HG03108 (cell line): ENCODE results near the gene ALPK3.

Experiments used
- ATAC-seq: cut with Tn5 transposase; IDR thresholded peaks from one replicate; pipeline ENCODE4 v1.9.1; 2021; ENCODE audit warnings: moderate library complexity; ENCODE audit not compliant: unreplicated experiment

ALPK3 gene

DNA sequence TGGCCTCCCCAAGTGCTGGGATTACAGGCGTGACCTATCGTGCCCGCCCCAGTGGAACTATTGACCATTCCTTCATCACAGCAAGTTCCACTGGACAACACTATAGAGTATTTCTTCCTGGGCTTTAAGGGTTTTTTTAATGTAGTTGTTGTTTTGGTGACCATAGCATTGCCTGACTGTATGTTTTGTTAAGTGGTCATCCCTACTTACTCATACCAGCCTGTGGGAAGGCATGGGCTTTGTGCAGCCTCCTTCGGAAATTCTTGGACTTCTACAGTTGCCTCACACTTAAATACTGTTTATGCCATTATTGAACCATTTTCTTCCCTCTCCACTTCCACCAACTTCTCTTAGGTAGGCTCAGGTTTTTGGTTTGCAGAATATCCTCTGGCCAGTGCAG, 19.9 kb upstream of the ALPK3 start:
- no peak for ATAC-seq

DNA sequence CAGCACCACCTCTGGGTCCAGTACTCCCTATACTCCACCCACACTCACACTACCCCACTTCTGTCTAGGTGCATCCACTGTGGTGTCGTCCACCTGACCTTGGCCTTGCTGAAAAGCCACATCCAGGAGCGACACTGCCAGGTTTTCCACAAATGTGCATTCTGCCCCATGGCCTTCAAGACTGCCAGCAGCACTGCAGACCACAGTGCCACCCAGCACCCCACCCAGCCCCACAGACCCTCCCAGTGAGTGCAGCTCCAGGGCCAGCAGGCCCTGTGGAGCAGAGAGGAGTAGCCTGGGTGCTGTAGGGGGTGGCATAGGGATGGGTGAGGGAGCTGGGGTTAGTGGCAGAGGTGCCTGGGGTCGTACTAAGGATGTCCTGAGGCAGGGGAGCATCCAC, 19.4 kb upstream of the ALPK3 start:
- ATAC-seq = no peak

DNA sequence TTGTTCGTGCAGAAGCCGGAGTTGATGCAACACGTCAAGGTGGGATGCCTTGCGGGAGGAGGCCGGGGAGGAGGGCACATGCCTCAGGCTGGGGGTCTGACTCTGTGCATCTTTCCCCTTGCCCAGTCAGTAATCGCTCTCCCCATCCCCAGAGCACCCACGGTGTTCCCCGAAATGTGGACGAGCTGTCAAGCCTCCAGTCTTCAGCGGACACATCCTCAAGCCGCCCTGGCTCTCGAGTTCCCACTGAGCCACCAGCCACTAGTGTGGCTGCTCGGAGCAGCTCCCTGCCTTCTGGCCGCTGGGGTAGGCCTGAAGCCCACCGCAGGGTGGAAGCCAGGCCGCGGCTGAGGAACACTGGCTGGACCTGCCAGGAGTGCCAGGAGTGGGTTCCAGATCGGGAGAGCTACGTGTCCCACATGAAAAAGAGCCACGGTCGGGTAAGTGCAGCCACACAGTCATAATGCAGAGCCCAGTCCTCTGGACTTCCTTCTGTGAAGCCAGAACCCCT, 18.7 kb upstream of the ALPK3 start:
- no peak for ATAC-seq

GRCh38 chr15:84799511-84800187, 17.5 kb upstream of the ALPK3 start:
- ATAC-seq = no peak

GRCh38 chr15:84800365-84800806, 16.8 kb upstream of the ALPK3 start:
- ATAC-seq = no peak

DNA sequence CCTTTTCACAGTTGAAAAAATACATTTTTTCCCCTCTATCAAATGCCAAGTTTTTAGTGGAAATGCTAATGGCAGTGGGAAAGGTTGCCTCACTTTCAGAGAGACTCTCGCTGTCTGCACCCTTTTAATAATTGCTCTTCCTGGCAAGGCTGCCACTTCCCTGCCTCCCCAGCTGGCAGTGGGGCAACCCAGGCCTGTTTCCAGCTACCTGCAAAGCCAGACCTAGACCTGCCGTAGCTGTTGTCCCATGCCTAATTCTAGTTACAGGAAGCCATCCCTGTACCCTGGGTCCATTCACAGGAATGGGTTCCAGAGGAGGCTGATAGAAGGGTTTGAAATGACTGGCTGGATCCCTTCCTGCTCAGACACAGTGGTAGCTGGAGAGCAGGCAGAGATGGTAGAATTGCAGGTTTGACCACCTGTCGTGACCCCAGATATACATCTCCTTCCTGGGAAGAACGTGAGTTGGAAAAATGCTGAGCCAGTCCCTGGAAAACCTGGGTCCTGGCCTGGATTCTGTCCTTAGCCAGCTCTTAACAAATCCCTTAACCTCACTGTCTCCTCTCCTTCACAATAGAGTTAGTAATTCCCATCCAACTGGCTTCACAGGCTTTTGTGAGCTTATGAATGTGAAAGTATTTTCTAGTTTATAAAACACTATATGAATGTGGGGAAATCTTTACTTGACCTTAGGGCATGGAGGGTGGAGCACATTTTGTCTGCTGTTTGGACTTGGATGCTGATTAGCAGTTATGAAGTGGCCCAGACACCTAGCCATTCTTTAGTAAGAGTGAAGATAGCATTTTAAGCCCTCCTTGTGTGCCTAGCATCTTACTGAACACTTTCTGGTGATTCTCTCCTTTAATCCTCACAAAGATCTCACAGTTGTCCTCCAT, 12.9 kb upstream of the ALPK3 start:
- no peak for ATAC-seq

GRCh38 chr15:84805221-84805620, 11.9 kb upstream of the ALPK3 start:
- no peak for ATAC-seq

DNA sequence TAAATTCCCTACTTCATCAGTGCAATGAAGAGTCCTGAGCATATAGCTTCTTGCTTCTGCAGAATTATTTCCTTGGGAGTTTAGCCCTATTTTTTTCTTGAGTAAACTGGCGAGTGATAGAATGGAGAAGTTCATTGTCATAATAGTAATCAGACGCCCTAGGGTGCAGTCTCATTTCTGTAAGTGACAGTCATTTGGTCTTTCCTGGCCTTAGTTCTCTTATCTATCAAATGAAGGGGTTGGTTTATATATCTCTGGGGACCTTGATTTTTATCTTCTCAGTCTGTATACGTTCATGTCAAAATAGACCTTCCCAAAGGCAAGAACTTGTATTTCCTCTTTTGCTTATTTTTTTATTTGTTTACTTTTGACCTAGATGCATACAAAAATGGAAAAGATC, 9.9 kb upstream of the ALPK3 start:
- no peak for ATAC-seq

DNA sequence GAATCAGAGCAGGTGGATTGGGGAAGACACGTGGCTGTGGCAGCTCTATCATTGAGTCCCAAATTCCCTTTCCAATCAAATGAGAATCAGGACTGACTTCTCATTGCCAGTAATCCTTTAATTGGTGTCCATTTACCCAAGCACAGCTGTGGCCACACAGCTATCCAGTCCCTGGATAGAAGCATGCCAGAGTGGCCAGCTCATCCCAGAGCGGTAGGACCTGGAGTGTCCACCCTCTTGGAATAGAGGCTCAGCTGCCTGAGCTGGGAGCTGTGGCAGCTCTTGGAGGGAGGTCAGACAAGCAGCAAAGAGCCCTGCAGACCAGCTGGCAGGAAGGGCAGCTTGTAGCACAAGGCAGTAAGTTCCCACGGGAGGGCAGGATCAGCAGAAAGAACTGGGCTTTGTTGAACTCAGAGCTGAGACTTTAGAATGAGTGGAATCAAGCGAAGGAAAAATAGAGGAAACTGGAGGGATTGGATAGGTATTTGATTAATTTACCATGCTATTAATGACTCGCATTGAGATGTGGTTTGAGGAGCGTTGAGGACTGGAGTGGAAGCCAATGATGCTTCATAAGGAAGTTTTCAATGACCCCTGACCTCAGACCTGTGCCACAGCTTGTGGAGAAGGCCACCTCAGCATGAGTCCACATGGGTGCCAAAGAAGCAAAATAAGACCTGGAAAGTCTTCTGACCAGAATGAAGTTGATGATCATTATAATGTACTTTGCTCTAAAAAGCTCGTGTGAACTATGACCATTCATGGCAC, 6.9 kb upstream of the ALPK3 start:
- ATAC-seq = no peak

- ATAC-seq = no peak
Observed at GRCh38 chr15:84811151-84811550, 6.0 kb upstream of the ALPK3 start.

DNA sequence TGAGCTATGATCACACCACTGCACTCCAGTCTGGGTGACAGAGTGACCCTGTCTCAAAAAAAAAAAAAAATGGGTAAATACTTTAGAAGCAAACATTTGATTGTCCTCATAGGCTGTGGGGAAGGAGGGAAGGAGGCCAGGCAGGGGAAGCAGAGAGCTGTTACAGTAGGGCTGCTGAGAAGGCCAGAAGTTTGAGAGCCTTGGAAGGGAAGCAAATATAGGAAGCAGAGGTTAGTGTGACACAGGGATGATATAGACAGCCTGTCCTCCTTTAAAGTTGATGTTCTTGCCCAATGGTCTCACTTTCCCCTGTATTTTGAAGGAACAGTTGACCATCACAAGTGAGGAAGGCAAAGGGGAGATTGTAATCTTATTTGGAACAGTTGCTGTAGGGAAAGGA, 5.3 kb upstream of the ALPK3 start:
- no peak for ATAC-seq

DNA sequence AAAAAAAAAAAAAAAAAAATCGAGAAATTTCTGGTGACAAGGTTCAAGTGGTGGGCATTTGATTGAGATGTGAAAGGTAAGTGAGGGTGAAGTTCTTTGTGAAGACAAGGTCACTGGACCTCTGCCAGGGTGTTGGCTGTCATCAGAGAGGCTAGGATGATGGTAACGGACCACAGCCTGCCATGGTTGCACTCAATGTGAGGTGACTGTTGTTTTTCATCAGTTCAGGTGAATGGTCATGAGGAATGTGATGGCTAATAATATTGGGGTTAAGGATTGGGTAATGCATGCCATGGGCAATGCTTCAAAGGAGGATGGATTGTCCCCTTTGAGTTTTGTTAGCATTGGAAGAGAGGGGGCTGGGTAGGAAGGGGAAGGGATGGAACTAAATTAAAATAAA, 4.3 kb upstream of the ALPK3 start:
- ATAC-seq = no peak

DNA sequence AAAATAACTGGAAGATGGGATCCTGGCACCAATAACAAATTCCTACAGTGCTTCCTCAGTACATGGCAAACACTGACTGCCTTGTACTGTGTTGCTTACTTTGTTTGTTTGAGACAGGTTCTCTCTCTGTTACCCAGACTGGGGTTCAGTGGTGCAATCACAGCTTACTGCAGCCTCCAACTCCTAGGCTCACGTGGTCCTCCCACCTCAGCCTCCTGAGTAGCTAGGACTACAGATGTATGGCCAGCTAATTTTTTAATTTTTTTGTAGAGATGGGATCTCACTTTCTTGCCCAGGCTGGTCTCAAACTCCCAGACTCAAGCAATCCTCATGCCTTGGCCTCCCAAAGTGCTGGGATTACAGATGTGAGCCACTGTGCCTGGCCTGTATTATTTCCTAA, 3.7 kb upstream of the ALPK3 start:
- ATAC-seq = no peak

GRCh38 chr15:84813931-84814330, 3.2 kb upstream of the ALPK3 start:
- ATAC-seq = no peak

GRCh38 chr15:84814916-84815315, 2.2 kb upstream of the ALPK3 start:
- no peak for ATAC-seq

DNA sequence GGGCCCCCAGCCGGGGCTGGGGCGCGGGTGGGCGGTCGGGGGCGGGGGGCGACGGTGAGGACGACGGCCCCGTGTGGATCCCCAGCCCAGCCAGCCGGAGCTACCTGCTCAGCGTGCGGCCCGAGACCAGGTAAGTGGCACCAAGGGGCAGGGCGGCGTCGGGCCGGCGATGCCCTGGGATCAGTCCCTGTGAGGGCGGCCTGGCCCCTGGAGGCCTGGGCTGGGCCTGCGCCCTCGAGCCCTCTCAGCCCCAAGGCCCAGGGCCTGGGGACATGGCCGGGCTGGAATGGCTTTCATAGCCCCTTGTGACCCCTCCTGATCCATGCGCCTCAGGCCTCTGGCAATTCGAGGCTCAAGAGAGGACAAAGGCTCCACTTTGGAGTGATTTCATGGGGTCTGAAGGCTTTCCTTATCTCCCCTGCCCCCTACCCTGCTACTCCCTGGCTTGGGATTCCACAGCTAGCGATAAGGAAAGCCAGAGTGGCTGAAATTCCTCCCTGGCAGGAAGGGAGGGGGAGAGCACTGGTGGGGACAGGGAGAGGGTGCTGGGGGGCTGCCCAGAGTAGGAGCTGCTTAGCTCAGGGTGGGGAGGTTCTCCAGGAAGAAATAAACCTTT, 418 bp downstream of the ALPK3 start:
- ATAC-seq = no peak

DNA sequence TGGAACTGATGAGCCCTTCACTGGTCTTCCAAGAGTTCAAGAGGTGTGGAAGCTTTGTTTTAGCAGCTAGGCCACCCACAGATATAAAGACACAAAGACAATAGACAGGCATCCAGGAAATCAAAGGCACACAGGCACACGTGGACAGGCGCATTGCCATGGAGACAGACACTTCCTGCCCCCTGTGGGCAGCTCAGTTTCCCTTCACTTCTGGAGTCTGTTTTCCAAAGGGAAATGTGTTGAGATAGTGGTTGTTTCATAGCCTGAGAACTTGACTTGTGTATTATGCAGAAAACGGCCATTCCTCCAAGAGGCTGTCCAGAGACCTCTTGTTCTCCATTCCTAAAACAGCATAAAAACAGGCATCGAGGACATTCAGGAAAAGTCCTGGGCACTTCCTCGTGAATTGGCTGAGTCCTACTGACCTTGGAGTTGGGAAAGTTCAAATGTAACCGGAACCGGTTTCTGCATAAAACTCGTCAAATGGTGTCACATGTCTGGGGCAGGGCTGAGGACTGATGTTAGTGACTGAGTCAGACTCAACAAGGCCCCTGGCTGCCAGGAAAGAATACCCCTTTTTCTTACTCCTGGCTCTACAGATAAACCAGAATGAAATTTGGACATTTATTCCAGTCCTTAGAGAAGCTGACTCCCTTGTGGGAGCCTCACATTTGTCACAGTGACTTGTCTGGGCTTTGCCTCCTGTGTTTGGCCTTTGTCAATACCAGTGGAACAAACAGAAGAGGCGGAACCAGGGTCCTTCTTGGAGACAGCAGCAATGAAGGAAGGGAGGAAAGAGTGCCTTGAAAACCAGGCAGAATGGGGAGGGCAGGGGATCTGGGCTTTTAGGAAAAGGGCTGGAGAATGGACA, 1.3 kb downstream of the ALPK3 start:
- no peak for ATAC-seq

DNA sequence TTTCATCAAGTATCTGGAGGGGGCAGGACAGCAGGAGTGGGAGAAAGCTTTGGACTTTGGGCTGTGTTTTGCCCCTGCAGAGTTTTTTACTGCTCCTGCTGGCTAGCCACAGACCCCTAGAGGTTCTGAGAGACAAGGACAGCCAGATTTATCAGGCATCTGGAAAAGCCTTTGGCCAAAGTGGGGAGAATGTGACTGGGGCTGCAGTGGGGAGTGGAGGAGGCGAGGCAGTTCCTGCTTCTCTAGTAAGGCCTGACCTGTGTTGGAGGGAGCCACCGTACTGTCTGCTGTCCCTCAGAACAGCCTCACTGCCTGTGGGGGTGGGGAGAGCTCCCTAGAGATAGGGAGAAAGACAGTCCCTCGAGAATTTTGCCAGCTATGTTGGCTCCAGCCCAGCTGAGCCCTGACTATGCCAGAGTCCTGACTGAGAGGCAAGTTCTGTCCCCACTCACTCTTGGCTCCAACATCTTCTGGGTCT, 2.2 kb downstream of the ALPK3 start:
- no peak for ATAC-seq

GRCh38 chr15:84819791-84820190, 2.6 kb downstream of the ALPK3 start:
- no peak for ATAC-seq

- no peak for ATAC-seq
Observed at GRCh38 chr15:84821501-84822021, 4.4 kb downstream of the ALPK3 start.
